OCI-LY7 (cell line): ENCODE measurements around the gene FOXJ3.
A peak's percentile ranks its signal among the peaks of the same experiment; 100 is the strongest.

Experiments
- EZH2phosphoT487 ChIP-seq: fragments of 200-600 bp; sonication (generic); IDR thresholded peaks from 2 replicates; pipeline ENCODE4 v1.6.1; 2018; ENCODE audit warnings: low read depth, borderline replicate concordance, mild to moderate bottlenecking, mixed run types, antibody characterized with exemption, low read length, moderate library complexity, mixed read lengths
- TF ChIP-seq, protein P1 (sequence below): fragments of 200-600 bp; sonication (generic); conservative IDR thresholded peaks from 2 replicates; pipeline ENCODE4 v1.5.1; 2014; ENCODE audit warnings: mild to moderate bottlenecking, antibody characterized with exemption, low read length, moderate library complexity, mixed read lengths

GRCh38 chr1:42266253-42267135, 68.5 kb downstream of the FOXJ3 start:
- TF ChIP-seq, protein P1, sequence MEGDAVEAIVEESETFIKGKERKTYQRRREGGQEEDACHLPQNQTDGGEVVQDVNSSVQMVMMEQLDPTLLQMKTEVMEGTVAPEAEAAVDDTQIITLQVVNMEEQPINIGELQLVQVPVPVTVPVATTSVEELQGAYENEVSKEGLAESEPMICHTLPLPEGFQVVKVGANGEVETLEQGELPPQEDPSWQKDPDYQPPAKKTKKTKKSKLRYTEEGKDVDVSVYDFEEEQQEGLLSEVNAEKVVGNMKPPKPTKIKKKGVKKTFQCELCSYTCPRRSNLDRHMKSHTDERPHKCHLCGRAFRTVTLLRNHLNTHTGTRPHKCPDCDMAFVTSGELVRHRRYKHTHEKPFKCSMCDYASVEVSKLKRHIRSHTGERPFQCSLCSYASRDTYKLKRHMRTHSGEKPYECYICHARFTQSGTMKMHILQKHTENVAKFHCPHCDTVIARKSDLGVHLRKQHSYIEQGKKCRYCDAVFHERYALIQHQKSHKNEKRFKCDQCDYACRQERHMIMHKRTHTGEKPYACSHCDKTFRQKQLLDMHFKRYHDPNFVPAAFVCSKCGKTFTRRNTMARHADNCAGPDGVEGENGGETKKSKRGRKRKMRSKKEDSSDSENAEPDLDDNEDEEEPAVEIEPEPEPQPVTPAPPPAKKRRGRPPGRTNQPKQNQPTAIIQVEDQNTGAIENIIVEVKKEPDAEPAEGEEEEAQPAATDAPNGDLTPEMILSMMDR: peak; percentile 27; the same call in 1 of the 2 replicates
- no peak for TF ChIP-seq EZH2phosphoT487
